GM10248 (cell line): ENCODE measurements around the gene ERC2.
"Not testable (repeated sequence)": the region's sequence is repeated elsewhere in the genome, so short reads cannot be mapped to it uniquely, and the experiment has no call there.

Experiments used
- CTCF ChIA-PET: fragments of 300-600 bp; sonication (Branson Sonifier 250); formaldehyde crosslinking; extraction: SDS; loops from one replicate; lab custom pipeline; 2021; ENCODE audit warnings: antibody characterized with exemption; lab: Yijun Ruan, JAX
- POLR2A ChIA-PET: fragments of 350-650 bp; sonication (Branson Sonifier 250); formaldehyde crosslinking; extraction: SDS; loops from one replicate; lab custom pipeline; 2020; ENCODE audit warnings: antibody characterized with exemption; lab: Yijun Ruan, JAX
- DNase-seq: peaks from one replicate; pipeline ENCODE4 v3.0.0; 2012; ENCODE audit errors: extremely low spot score
- TF ChIP-seq, protein P1 (sequence below): IDR thresholded peaks from 2 replicates; pipeline ENCODE4 v1.5.1; 2012; ENCODE audit warnings: mild to moderate bottlenecking, low read depth; ENCODE audit errors: extremely low read depth, missing control alignments, control extremely low read depth

Gene ERC2

DNA sequence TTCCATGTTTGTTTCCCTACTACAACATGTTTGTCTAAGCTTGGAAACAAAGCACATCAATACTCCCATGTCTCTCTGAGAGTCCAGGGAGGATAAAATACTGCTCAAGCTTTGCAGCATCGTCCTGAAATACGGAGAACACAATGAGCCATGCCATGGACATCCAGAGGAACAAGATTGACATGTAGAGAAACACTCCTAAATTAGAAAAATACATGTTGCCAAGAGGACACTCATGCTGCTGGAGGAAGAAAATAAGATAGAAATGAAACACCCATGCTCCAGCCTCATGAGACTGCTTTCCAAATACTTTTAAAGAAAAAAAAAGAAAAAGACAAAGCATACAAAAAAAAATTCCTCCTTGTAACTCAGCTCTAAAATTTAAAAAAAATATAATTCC lies 387.0 kb downstream of the ERC2 start:
- TF ChIP-seq, protein P1, sequence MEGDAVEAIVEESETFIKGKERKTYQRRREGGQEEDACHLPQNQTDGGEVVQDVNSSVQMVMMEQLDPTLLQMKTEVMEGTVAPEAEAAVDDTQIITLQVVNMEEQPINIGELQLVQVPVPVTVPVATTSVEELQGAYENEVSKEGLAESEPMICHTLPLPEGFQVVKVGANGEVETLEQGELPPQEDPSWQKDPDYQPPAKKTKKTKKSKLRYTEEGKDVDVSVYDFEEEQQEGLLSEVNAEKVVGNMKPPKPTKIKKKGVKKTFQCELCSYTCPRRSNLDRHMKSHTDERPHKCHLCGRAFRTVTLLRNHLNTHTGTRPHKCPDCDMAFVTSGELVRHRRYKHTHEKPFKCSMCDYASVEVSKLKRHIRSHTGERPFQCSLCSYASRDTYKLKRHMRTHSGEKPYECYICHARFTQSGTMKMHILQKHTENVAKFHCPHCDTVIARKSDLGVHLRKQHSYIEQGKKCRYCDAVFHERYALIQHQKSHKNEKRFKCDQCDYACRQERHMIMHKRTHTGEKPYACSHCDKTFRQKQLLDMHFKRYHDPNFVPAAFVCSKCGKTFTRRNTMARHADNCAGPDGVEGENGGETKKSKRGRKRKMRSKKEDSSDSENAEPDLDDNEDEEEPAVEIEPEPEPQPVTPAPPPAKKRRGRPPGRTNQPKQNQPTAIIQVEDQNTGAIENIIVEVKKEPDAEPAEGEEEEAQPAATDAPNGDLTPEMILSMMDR = no peak
- CTCF ChIA-PET = no interaction called here
- DNase-seq = no peak
- POLR2A ChIA-PET = no interaction called here

DNA sequence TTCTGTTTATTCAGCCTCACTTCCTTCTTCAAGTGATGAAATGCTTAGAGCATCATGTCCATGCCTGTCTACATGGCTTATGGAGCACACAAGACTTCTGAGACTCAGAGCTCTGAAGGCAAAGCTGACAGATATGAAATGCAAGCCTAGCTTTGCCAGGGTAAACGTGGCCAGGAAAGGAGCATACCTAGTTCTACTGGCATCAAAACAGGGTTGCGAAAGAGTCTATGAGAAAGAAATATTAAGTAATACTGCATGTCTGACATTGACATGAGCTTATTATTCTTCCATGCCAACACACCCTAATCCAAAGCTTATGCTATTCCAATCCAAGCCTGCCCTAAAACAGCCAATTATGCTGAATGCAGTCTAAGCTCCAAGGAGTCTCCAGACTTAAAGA lies 391.5 kb downstream of the ERC2 start:
- ChIA-PET POLR2A (interaction anchor here (0.6 kb wide), 1 partner anchor 1685 kb away, joined by 3 read pairs; no protein-coding TSS in a partner anchor), CTCF (no interaction called here)
- DNase-seq = no peak
- TF ChIP-seq, protein P1 = no peak

DNA sequence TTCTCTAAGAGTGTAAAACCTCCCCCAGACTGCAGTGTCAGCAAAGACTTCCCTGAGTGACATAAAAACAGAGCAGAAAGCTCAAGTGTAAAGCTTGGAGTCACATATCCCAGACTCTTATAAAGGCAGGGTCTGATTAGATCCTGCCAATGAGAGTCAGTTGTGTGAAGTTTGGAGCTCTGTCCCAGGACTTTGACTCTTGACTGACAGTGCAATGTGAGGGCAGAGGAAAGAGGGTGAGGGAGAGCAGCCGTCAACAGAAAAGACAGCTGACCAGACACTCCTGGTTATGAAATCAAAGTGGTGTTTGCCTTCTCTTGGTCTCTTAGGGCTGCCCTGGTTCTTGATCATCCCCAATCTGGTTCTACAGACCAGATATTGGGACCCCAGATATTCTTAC lies 393.2 kb downstream of the ERC2 start:
- CTCF ChIA-PET = interaction anchor here (1.2 kb wide), 1 partner anchor 30 kb away, joined by 3 read pairs; no protein-coding TSS in a partner anchor
- TF ChIP-seq, protein P1 = no peak
- POLR2A ChIA-PET = no interaction called here
- DNase-seq = no peak

DNA sequence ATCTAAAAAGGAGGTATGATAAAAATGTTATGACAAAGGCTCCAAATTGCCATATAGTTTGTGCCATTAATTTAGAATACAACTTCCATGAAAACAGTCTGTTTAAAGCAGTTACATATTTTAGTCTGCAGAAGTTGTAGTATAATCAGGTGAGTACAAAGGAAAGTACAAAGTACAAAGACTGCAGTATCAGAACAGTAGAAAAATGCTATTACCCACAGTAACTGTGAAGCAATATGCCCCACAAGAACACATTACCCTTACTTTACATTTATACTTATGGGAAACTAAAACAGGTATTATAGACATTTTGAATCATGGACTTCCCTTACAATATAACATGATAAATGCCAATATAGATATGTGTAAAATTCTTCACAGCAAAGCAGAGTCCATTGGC lies 398.5 kb downstream of the ERC2 start:
- TF ChIP-seq, protein P1 = no peak
- no peak for DNase-seq
- ChIA-PET CTCF (no interaction called here), POLR2A (no interaction called here)

DNA sequence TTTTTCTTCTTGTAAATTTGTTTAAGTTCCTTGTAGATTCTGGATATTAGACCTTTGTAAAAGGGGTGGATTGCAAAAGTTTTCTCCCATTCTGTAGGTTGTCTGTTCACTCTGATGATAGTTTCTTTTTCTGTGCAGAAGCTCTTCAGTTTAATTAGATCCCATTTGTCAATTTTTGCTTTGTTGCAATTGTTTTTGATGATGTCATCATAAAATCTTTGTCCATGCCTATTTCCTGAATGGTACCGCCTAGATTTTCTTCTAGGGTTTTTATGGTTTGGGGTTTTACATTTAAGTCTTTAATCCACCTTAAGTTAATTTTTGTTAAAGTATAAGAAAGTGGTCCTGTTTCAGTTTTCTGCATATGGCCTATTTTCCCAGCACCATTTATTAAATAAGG lies 401.9 kb downstream of the ERC2 start:
- POLR2A ChIA-PET, CTCF ChIA-PET, DNase-seq: not testable (repeated sequence)

DNA sequence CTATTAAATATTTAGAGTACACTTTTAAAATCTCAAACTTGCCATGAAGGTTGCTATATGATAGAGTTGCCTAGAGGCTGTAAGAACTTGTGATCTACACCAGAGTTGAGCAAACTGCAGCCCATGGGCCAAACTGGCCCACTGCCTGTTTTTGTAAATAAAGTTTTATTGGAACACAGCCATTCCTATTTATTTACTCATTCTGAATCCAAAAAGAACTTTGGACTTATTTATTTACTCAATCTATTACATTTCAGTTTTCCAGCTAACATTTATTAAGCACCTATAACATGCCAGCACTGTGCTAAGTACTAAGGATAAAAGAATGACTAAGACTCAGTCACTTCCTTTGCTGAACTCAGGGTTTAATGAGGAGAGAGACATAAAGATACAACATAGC lies 403.6 kb downstream of the ERC2 start:
- ChIA-PET CTCF (interaction anchor here (1.0 kb wide), 1 partner anchor 15 kb away, joined by 3 read pairs; no protein-coding TSS in a partner anchor), POLR2A (no interaction called here)
- no peak for DNase-seq
- TF ChIP-seq, protein P1 = no peak

DNA sequence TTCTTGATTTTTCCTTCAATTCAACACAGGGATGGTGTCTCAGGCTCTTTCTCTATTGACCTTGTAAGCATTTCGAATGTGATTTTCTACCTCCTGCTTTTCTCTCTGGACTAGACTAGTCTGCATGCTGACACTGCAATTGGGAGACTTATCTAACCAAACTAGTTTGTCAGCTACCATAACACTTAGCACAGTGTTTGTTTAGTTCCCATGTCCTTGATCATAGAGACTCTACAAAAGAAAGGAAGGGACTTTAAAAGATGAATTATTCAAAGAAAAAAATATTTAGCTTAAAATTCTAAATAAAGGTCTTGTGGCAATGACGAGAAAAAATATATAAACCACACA lies 407.0 kb downstream of the ERC2 start:
- POLR2A ChIA-PET = no interaction called here

More for the DNA sequence above, 407.0 kb downstream of the ERC2 start:
- TF ChIP-seq, protein P1 = no peak
- CTCF ChIA-PET = interaction anchor here (1.4 kb wide), 1 partner anchor 17 kb away, joined by 3 read pairs; no protein-coding TSS in a partner anchor
- no peak for DNase-seq
